Right cardiac atrium (tissue), 5 donors: ENCODE data around the gene TIPRL. TPM values are rescaled to one million over a fixed set of nuclear protein-coding genes. Genes with fewer than 3 reads are reported as not detected.
A peak's percentile ranks its signal among the peaks of the same experiment; 100 is the strongest.
"Not testable (repeated sequence)": the region's sequence is repeated elsewhere in the genome, so short reads cannot be mapped to it uniquely, and the experiment has no call there.

Source experiments
- ATAC-seq, 2 donors: fragments of 200-7000 bp; cut with Tn5 transposase; one replicate each; pipeline versions ENCODE4 v1.8.0 to v1.9.1; 2020; ENCODE audit warnings: moderate library complexity in 2 of 2, mild to moderate bottlenecking in 1 of 2
- DNase-seq, 3 donors: peaks; one replicate each; pipeline ENCODE4 v3.0.0-alpha.2; 2020
- H3K27ac ChIP-seq: one replicate; pipeline ENCODE4 v1.5.1; 2013; ENCODE audit warnings: mild to moderate bottlenecking, low read length, control low read depth, moderate library complexity
- H3K27me3 ChIP-seq: one replicate; pipeline ENCODE4 v1.6.1; 2013; ENCODE audit not compliant: control insufficient read depth, insufficient read depth
- H3K4me1 ChIP-seq: one replicate; pipeline ENCODE4 v1.6.1; 2013; ENCODE audit warnings: low read length; ENCODE audit not compliant: control insufficient read depth, insufficient read depth
- H3K4me3 ChIP-seq: one replicate; pipeline ENCODE4 v1.5.1; 2013; ENCODE audit warnings: low read length, control low read depth
- H3K9me3 ChIP-seq: one replicate; pipeline ENCODE4 v1.6.1; 2013; ENCODE audit warnings: low read length; ENCODE audit not compliant: control insufficient read depth
- WGBS: extraction: QIAGEN DNeasy Blood & Tissue Kit; methylation state at CpG from one replicate; pipeline ENCODE4 v1.1.7; 2013; 5-methylcytosine and 5-hydroxymethylcytosine counted together
- intact Hi-C, 4 donors: fragments of 100-400 bp; cut with DNase I; formaldehyde crosslinking; loops; one replicate each; pipeline versions ENCODE4 v1.11.0 to v1.14.0; 2022 to 2023
- polyA plus RNA-seq: library from polyadenylated mRNA; stranded (reverse); fragments of 200-250 nt; gene quantifications from one replicate; pipeline ENCODE4 v1.2.3, GENCODE V29; 2013
- total RNA-seq, 4 donors: library from RNA; stranded (reverse); fragmentation: NEBNext Ultra II Directional; extraction: Animal tissue kit (Norgen Biotek cat#: 25700); gene quantifications; one replicate each; pipeline ENCODE4 v1.2.1, GENCODE V29; 2021
- donor health status: healthy with polysubstance abuse.
- donor health status: DM: no; HTN: yes; CAD: no.
- donor health status: DM: no; HTN: no; CAD: no.
- donor health status: DM: no; HTN: yes; CAD: no; lungs with severe emphysema.
- donor health status: DM: yes; HTN: yes; CAD: no.

Gene TIPRL
- total and polyA plus RNA-seq, 5 donors: 17.0 to 28.8 (median 26.1) TPM

- Histone ChIP-seq H3K27me3 (no peaks in the 10 kb centered on the region), H3K4me1 (peaks cover 5% of the 10 kb centered on the region), H3K27ac (no peak overlapping the region), H3K4me3 (no peak overlapping the region), H3K9me3 (no peaks in the 10 kb centered on the region)
- intact Hi-C loops: no loop called here
- DNase-seq (no peak), ATAC-seq (no peak)
Measured at GRCh38 chr1:168139070-168139469, 39.7 kb upstream of the TIPRL start.

DNA sequence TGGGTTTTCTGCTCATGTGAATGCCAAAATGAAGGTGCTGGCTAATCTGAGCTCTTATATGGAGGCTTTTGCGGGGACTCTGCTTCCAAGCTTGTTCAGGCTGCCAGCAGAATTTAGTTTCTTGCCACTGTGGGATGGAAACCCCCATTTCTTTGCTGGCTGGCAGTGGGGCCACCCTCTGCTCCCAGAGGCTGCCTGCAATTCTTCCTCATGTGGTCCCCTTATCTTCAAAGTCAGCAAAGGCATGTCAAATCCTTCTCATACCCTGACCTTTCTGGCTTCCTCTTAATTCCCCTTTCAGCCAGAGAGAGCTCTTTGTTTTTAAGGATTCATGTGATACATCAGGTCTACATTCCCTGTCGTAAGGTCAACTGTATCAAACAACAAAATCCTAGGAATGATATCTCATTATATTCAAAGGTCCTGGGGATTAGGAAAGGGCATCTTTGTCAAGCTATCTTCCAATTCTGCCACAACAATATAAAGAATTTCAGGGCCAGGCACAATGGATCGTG is 36.8 kb upstream of the TIPRL start:
- Histone ChIP-seq H3K4me1 (no peaks in the 10 kb centered on the region), H3K27me3 (no peaks in the 10 kb centered on the region), H3K9me3 (no peaks in the 10 kb centered on the region), H3K4me3 (no peak overlapping the region), H3K27ac (no peak overlapping the region)
- ATAC-seq (no peak), DNase-seq (no peak)
- intact Hi-C loops: no loop called here
- 86% methylated on average over 3 of the region's 3 CpGs for WGBS

GRCh38 chr1:168145184-168146159 is 33.3 kb upstream of the TIPRL start:
- no peak overlapping the region for H3K27ac ChIP-seq
- ATAC-seq: peak; percentile 93 to 94

DNA sequence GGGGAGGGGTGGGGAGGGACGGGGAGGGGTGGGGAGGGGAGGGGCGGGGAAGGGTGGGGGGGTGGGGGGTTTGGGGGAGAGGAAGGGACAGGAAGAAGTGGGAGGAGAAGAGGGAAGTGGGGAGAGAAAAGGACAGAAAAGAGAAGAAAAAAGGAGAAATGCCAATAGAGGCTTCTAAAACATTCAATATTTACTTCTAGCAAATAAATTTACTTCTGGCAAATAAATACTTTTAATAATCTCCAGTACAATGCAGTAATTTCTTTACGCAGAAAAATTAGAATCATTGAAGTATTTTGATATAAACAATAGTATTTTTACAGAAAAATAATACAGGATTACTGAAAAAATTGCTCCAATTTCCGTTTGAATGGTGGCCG is 32.6 kb upstream of the TIPRL start:
- WGBS: 72% methylated on average over 3 of the region's 5 CpGs
- Histone ChIP-seq H3K9me3 (no peaks in the 10 kb centered on the region), H3K27ac (no peak overlapping the region), H3K4me3 (no peak overlapping the region), H3K4me1 (no peaks in the 10 kb centered on the region), H3K27me3 (no peaks in the 10 kb centered on the region)
- intact Hi-C loops: no loop called here
- no peak for ATAC-seq
- DNase-seq: no peak

More at GRCh38 chr1:168145184-168146159, 33.3 kb upstream of the TIPRL start:
- intact Hi-C loops: no loop called here
- H3K27me3 ChIP-seq: no peaks in the 10 kb centered on the region
- WGBS: 24% methylated on average over 14 of the region's 15 CpGs
- no peak overlapping the region for H3K4me3 ChIP-seq
- H3K4me1 ChIP-seq: no peaks in the 10 kb centered on the region
- no peaks in the 10 kb centered on the region for H3K9me3 ChIP-seq
- peak; percentile 86 to 94 (median 94) for DNase-seq

DNA sequence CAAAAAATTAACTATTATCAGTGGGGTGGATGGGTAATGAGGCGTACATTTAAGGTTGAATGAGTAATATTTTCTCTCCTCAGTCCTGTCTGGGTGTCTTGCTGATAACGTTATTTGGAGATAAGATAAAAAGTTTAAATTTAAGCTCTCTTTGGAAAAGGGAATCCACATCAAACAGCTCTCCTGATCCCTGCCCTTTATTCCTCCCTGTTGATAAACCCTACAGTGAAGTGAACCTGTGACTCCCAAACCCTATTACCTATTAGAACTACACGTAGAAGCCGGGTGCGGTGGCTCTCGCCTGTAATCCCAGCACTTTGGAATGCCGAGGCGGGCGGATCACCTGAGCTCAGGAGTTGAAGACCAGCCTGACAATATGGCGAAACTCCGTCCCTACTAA is 32.1 kb upstream of the TIPRL start:
- no peaks in the 10 kb centered on the region for H3K27me3 ChIP-seq
- DNase-seq (peak in 1 of 3 donors; percentile 37), ATAC-seq (no peak)
- H3K9me3 ChIP-seq: no peaks in the 10 kb centered on the region
- no peak overlapping the region for H3K4me3 ChIP-seq
- H3K27ac ChIP-seq: no peak overlapping the region
- no peaks in the 10 kb centered on the region for H3K4me1 ChIP-seq
- WGBS: 80% methylated on average over 11 of the region's 11 CpGs
- intact Hi-C loops: no loop called here

- intact Hi-C loops: no loop called here
- ATAC-seq: peak in 1 of 2 donors; percentile 34
- Histone ChIP-seq H3K4me3 (no peak overlapping the region), H3K4me1 (no peaks in the 10 kb centered on the region), H3K27ac (no peak overlapping the region), H3K9me3 (no peaks in the 10 kb centered on the region), H3K27me3 (no peaks in the 10 kb centered on the region)
- no peak for DNase-seq
- WGBS: 64% methylated on average over 4 of the region's 4 CpGs
Measured at GRCh38 chr1:168148916-168149315, 29.8 kb upstream of the TIPRL start.

DNA sequence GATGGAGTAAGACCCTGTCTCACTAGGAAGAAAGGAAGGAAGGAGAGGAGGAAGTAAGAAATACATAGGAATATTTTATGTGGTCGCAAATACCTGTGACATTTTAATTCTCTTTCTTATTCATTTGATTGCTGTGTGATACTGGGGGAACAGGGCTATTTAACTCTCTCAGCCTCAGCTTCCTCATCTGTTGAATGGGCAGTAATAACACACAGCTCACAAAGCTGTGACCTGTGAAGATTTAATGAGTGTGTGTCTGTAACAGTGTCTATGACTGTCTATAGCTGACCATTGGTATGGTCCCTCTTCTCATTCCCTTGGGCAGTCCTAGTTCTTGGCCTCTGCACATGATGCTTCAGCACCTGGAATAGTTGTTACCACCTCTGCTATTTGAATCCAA is 28.5 kb upstream of the TIPRL start:
- WGBS: 93% methylated on average over 1 of the region's 1 CpG
- H3K9me3 ChIP-seq: no peaks in the 10 kb centered on the region
- H3K27me3 ChIP-seq: no peaks in the 10 kb centered on the region
- no peak for DNase-seq
- no peak for ATAC-seq
- no peak overlapping the region for H3K27ac ChIP-seq
- H3K4me1 ChIP-seq: no peaks in the 10 kb centered on the region
- H3K4me3 ChIP-seq: no peak overlapping the region
- intact Hi-C loops: no loop called here

- Histone ChIP-seq H3K4me3 (no peak overlapping the region), H3K9me3 (no peaks in the 10 kb centered on the region), H3K27ac (no peak overlapping the region), H3K4me1 (no peaks in the 10 kb centered on the region), H3K27me3 (no peaks in the 10 kb centered on the region)
- no peak for ATAC-seq
- DNase-seq: no peak
- 77% methylated on average over 4 of the region's 4 CpGs for WGBS
- intact Hi-C loops: no loop called here
Measured at GRCh38 chr1:168151935-168152334, 26.8 kb upstream of the TIPRL start.

DNA sequence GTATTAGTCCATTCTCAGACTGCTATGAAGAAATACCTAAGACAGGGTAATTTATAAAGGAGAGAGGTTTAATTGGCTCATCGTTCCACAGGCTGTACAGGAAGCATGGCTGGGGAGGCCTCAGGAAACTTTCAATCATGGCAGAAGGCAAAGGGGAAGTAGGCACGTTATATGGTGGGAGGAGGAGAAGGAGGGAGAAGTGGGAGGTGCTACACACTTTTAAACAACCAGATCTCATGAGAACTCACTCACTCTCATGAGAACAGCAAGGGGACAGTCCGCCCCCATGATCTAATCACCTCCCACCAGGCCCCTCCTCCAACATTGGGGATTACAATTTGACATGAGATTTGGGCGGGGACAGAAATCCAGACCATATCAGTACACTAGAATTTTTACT is 24.1 kb upstream of the TIPRL start:
- ATAC-seq, H3K27me3 ChIP-seq, H3K4me1 ChIP-seq, H3K4me3 ChIP-seq, H3K9me3 ChIP-seq, H3K27ac ChIP-seq, DNase-seq, intact Hi-C loops: not testable (repeated sequence)
- 66% methylated on average over 4 of the region's 4 CpGs for WGBS

DNA sequence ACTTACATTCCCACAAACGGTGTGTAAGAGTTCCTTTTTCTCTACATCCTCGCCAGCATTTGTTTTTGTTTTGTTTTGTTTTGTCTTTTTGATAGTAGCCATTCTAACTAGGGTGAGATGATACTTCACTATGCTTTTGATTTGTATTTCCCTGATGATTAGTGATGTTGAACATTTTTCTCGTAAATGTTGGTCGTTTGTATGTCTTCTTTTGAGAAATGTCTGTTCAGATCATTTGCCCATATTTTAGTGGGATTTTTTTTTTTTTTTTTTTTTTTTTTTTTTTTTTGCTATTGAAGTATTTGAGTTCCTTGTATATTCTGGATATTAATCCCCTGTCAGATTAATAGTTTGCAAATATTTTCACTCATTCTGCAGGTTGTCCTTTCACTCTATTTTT is 22.9 kb upstream of the TIPRL start:
- Histone ChIP-seq H3K27ac (no peak overlapping the region), H3K4me1 (no peaks in the 10 kb centered on the region), H3K9me3 (no peaks in the 10 kb centered on the region), H3K4me3 (no peak overlapping the region), H3K27me3 (no peaks in the 10 kb centered on the region)
- 66% methylated on average over 4 of the region's 4 CpGs for WGBS
- intact Hi-C loops: no loop called here
- no peak for ATAC-seq
- DNase-seq: no peak

- DNase-seq (no peak), ATAC-seq (no peak)
- no peak overlapping the region for H3K27ac ChIP-seq
- no peaks in the 10 kb centered on the region for H3K27me3 ChIP-seq
- H3K4me1 ChIP-seq: no peaks in the 10 kb centered on the region
- intact Hi-C loops: no loop called here
- no peaks in the 10 kb centered on the region for H3K9me3 ChIP-seq
- no peak overlapping the region for H3K4me3 ChIP-seq
Measured at GRCh38 chr1:168157638-168158037, 21.1 kb upstream of the TIPRL start.
